ENCODE measurements around the gene B3GALT4.

B3GALT4 gene

GRCh38 chr6:33315793-33316602 lies 39.1 kb downstream of the B3GALT4 start:
- no peak for DNase-seq (ENCODE audit: low read depth, low spot score)

GRCh38 chr6:33316603-33317418 lies 39.9 kb downstream of the B3GALT4 start:
- no peak for DNase-seq (ENCODE audit: low read depth, low spot score)

- no peak for DNase-seq (ENCODE audit: low read depth, low spot score)
Measured at GRCh38 chr6:33317419-33317668, 40.4 kb downstream of the B3GALT4 start.

DNA sequence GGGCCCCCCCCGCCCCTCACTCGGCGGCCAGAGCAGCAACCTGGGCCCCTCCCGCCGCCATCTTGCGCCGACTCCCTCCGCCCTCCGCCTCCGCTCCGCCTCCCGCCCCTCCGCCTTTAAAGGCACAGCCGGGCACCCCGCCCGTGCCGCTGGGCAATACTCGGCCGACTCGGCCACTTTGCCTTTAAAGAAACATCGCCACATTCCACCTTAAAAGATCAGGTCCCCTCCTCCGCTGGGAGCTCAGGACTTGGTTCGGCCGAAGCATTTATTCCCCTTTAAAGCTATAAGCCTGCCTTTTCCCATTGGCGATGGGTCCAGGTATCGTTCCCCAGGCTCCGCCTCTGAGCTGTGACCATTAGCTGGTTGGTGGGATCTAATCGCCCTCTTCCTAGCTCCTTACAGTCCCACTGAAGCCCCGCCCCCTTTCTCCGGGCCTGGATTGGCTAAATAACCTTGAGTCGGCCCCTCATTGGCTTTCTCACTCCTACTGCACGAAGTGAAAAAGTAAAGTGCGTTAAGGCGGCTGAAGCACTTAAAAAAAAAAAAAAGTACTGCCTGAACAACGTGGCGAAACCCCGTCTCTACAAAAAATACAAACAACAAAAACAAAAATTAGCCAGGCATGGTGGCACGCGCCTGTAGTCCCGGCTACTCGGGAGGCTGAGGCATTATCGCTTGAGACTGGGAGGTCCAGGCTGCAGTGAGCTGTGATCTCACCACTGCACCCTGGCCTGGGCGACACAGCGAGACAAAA lies 40.9 kb downstream of the B3GALT4 start, which contains the start of gene ZBTB22:
ZBTB22 (minus strand) TSS at position 76 of the 757 bp plus-strand sequence. CDS start 828 bp downstream, outside the sequence.
- peak; percentile 90 for DNase-seq (ENCODE audit: low read depth, low spot score)

DNA sequence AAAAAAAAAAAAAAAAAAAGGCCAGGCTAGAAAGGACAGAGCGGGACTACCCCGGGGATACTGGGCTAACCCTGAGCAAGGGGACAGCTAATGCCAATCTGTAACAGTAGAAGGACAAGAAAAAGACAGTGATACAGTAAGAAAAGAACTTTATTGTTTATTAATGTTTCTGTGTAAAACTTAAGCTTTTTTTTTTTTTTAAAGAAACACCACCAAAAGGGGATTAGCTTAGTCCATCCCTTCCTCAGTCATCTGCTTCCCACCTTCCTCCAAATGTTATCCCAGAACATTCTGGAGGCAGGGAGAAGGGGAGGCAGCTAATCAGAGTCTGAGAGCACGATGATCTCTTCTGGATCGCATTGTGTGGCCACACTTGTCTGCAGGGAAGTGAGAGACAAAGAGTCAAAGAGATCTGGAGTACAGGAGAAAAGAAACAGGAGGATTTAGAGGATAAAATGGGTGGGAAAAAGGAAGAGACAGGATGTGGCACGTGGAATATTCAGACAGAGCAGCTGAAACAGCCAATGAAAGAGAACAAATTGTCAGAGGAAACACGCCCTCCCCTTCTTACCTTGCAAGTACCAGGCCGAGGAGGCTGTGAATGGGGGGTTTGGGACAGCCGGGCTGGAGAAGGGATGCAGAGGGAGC lies 41.6 kb downstream of the B3GALT4 start:
- DNase-seq (ENCODE audit: low read depth, low spot score), result no peak

- DNase-seq (ENCODE audit: low read depth, low spot score), result no peak
Measured at GRCh38 chr6:33319939-33320314, 43.0 kb downstream of the B3GALT4 start.

DNA sequence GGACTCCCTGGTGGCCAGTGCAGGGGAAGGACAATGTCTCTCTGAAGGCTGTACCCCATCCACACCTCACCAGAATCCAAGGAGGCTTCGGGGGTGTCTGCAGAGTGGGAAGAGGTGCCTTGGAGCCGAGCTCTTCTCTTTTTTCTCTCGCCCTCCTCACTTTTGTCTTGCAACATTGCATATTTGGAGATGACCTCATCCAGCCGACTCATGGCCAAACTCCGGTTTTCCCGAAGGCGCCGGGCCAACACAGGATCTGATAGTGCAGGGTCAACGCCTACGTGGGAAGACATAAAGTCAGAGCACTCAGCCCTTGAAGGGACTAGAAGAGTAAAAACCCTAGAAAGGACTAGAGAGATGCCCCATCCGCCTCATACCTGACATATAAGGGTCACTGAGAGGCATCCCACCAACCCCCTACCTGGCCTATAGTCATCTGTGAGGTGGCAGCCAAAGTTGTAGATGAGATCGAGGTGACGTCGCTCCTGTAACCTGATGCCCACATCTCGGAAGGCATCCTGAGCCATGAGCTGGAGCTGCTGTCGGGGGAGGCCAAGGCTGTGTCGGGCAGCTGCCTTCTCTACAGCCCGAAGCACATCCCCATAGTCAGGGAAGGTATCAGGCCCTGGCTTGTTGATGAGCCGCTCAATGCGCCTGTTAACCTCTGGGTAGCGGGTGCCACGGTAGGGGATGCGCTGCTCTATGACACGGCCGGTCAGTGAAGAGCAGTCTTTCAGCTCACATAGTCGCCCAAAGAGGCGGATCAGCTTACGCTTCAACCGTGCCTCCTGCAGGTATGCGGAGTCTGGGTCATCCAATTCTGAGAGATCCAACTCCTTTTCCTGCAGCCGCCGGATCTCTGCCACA lies 43.6 kb downstream of the B3GALT4 start:
- DNase-seq (ENCODE audit: low read depth, low spot score), result no peak

- DNase-seq (ENCODE audit: low read depth, low spot score), result no peak
Measured at GRCh38 chr6:33321227-33321626, 44.3 kb downstream of the B3GALT4 start.

DNA sequence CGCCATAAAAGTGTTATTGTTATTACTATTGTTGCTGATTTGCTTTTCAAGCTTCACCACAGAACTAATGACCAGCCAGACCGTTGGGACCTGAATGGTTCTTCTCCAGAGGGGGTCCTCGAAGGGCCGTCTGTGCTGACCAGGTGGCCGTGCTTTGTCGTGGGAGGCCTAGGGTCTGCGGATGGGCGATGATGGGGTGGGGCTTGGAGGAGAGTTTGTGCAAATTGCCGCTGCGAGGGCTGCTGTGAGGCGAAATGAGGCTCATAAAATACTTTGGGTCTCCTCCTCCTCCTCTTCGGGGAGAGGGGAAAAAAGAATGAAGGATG lies 46.7 kb downstream of the B3GALT4 start:
- DNase-seq (ENCODE audit: low read depth, low spot score), result no peak

DNA sequence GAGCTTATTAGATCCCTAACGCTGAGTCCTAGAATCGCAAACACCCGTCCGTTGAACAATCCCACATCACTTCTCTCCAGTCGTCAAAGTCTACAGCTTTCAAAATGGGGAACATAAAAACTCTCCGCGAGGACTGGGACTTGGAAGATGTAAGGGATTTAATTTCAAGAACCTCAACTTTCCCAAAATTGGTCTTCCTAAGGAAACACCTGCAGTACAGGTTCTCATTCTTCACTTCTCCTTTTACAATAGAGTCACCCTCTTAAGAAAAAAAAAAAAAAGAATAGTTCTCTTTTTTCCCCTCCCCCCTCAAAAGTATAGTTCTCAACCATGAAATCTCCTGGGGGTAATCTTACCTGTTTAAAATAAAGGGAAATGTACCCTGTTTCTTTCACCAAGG lies 47.2 kb downstream of the B3GALT4 start:
- DNase-seq (ENCODE audit: low read depth, low spot score), result no peak

Measured in activated CD4-positive, CD25-positive, alpha-beta regulatory T cell treated with anti-CD3 and anti-CD28 coated beads, Interleukin-2, amount 50 U/mL, for 16 hours (primary cell).